ENCODE data around the gene CRTC2. TPM values are rescaled to one million over a fixed set of nuclear protein-coding genes. Genes with fewer than 3 reads are reported as not detected.
"Not testable (repeated sequence)": the region's sequence is repeated elsewhere in the genome, so short reads cannot be mapped to it uniquely, and the experiment has no call there.

The CRTC2 gene
- total RNA-seq, 3 donors from 2014 or later: 16.2 to 19.7 (median 19.0) TPM

DNA sequence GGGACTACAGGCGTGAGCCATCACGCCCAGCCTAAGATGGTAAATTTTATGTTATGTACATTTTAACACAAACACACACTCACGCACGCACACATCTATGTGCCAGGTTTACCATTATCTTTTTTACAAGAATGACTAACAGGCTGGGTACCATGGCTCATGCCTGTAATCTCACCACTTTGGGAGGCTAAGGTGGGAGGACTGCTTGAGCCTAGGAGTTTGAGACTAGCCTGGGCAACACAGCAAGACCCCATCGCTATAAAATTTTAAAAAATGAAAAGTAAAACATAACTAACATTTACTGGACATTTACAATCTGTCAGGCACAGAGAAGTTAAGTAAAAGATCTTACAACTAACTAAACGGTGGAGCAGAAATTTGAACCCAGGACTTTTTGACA, 50.3 kb downstream of the CRTC2 start:
- Histone ChIP-seq H3K27me3 (no peaks in the 10 kb centered on the region), H3K4me1 (no peaks in the 10 kb centered on the region), H3K36me3 (no peaks in the 10 kb centered on the region), H3K27ac (no peak overlapping the region), H3K9me3 (no peaks in the 10 kb centered on the region), H3K4me3 (no peak overlapping the region)
- TF ChIP-seq POLR2AphosphoS5 (IDR thresholded peaks at IDR 0.05) (no peak), POLR2A (IDR thresholded peaks at IDR 0.05) (no peak), CTCF (IDR thresholded peaks at IDR 0.05) (no peak)
- intact Hi-C loops (cut with DNase I; ENCODE audit: low total_unique reads): no loop called here
- no peak for DNase-seq (ENCODE audit: low spot score in 2 of 2)

DNA sequence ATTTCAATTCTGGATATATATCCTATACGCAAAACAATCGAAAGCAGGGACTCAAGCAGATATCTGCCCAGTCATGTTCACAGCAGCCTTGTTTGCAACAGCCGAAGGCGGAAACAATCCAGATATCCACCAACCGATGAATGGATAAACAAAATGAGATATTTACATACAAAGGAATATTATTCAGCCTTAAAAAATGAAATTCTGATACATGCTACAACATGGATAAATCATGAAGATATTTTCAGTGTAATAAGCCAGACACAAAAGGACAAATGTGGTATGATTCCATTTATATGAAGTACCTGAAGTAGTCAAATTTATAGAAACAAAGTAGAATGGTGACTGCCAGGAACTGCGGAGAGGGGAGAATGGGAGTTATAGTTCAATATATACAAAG, 51.3 kb downstream of the CRTC2 start:
- H3K4me3 ChIP-seq: no peak overlapping the region
- no peaks in the 10 kb centered on the region for H3K4me1 ChIP-seq
- intact Hi-C loops (cut with DNase I; ENCODE audit: low total_unique reads): no loop called here
- H3K9me3 ChIP-seq: no peaks in the 10 kb centered on the region
- TF ChIP-seq POLR2AphosphoS5 (IDR thresholded peaks at IDR 0.05) (no peak), POLR2A (IDR thresholded peaks at IDR 0.05) (no peak), CTCF (IDR thresholded peaks at IDR 0.05) (no peak)
- H3K27ac ChIP-seq: no peak overlapping the region
- DNase-seq (ENCODE audit: low spot score in 2 of 2): no peak
- no peaks in the 10 kb centered on the region for H3K36me3 ChIP-seq
- no peaks in the 10 kb centered on the region for H3K27me3 ChIP-seq

- intact Hi-C loops (cut with DNase I; ENCODE audit: low total_unique reads): no loop called here
These were observed 52.0 kb downstream of the CRTC2 start for GRCh38 chr1:153906396-153906795.

GRCh38 chr1:153905908-153906307, 52.5 kb downstream of the CRTC2 start:
- intact Hi-C loops (cut with DNase I; ENCODE audit: low total_unique reads); H3K9me3 ChIP-seq; H3K27me3 ChIP-seq; H3K4me3 ChIP-seq; H3K27ac ChIP-seq; H3K36me3 ChIP-seq; DNase-seq (ENCODE audit: low spot score in 2 of 2); H3K4me1 ChIP-seq: not testable (repeated sequence)

More at GRCh38 chr1:153906396-153906795, 52.0 kb downstream of the CRTC2 start:
- TF ChIP-seq POLR2AphosphoS5 (IDR thresholded peaks at IDR 0.05): no peak
- no peak for TF ChIP-seq POLR2A (IDR thresholded peaks at IDR 0.05)
- no peak for TF ChIP-seq CTCF (IDR thresholded peaks at IDR 0.05)
- Histone ChIP-seq H3K27ac (no peak overlapping the region), H3K27me3 (no peaks in the 10 kb centered on the region), H3K4me1 (no peaks in the 10 kb centered on the region), H3K9me3 (no peaks in the 10 kb centered on the region), H3K36me3 (no peaks in the 10 kb centered on the region), H3K4me3 (no peak overlapping the region)
- DNase-seq (ENCODE audit: low spot score in 2 of 2): no peak

DNA sequence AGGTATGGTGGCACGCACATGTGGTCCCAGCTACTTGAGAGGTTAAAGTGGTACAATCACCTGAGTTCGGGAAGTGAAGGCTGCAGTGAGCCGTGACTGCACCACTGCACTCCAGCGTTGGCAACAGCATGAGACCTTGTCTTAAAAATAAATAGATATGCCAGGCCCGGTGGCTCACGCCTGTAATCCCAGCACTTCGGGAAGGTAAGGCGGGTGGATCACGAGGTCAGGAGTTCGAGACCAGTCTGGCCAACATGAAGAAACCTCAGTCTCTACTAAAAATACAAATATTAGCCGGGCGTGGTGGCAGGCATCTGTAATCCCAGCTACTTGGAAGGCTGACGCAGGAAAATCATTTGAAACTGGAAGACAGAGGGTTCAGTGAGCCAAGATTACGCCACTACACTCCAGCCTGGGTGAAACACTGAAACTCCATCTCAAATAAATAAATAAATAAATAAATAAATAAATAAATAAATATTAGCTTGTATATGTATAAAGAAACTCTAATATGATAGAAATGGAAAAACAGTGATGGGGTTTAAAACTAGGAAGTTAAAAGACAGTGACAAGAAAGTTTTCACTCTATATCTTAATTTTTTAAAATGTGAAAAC, 54.5 kb downstream of the CRTC2 start:
- Histone ChIP-seq H3K27ac (no peak overlapping the region), H3K4me3 (no peak overlapping the region), H3K36me3 (no peaks in the 10 kb centered on the region), H3K27me3 (no peaks in the 10 kb centered on the region), H3K4me1 (no peaks in the 10 kb centered on the region), H3K9me3 (no peaks in the 10 kb centered on the region)
- TF ChIP-seq POLR2AphosphoS5 (IDR thresholded peaks at IDR 0.05) (no peak), POLR2A (IDR thresholded peaks at IDR 0.05) (no peak), CTCF (IDR thresholded peaks at IDR 0.05) (no peak)
- DNase-seq (ENCODE audit: low spot score in 2 of 2): no peak
- intact Hi-C loops (cut with DNase I; ENCODE audit: low total_unique reads): no loop called here

DNA sequence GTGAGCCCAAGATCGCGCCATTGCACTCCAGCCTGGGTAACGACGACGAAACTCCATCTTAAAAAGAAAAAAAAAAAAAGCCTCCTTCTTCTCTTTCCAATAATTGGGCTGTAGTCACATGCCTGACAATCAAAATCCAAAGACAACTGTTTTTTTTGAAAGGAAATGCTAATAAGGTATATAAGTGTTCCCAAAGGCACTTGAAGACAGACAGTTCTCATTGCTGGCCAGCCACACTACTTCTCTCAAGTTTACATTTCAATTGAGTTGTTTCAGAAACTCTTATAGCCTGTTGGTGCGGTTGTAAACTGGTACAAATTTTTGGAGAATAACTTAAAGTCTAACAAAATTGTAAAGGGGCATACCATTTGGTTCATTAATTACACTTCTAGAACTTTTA, 58.9 kb downstream of the CRTC2 start:
- H3K36me3 ChIP-seq: no peaks in the 10 kb centered on the region
- no peaks in the 10 kb centered on the region for H3K4me1 ChIP-seq
- H3K27me3 ChIP-seq: no peaks in the 10 kb centered on the region
- TF ChIP-seq POLR2A (IDR thresholded peaks at IDR 0.05) (no peak), POLR2AphosphoS5 (IDR thresholded peaks at IDR 0.05) (no peak), CTCF (IDR thresholded peaks at IDR 0.05) (no peak)
- no peak overlapping the region for H3K27ac ChIP-seq
- intact Hi-C loops (cut with DNase I; ENCODE audit: low total_unique reads): no loop called here
- DNase-seq (ENCODE audit: low spot score in 2 of 2): no peak
- no peak overlapping the region for H3K4me3 ChIP-seq
- H3K9me3 ChIP-seq: no peaks in the 10 kb centered on the region

Data from breast epithelium (tissue), 4 donors.